ENCODE measurements around the gene KIF5A.
"Not testable (repeated sequence)": the region's sequence is repeated elsewhere in the genome, so short reads cannot be mapped to it uniquely, and the experiment has no call there.

Gene KIF5A

GRCh38 chr12:57607958-57608663, 58.3 kb downstream of the KIF5A start:
- no peak for DNase-seq (ENCODE audit: low read depth)

GRCh38 chr12:57609101-57609780, 59.4 kb downstream of the KIF5A start:
- no peak for DNase-seq (ENCODE audit: low read depth)

- DNase-seq (ENCODE audit: low read depth) = no peak
These were observed 60.1 kb downstream of the KIF5A start for GRCh38 chr12:57609781-57610553.

GRCh38 chr12:57610554-57611107, 60.8 kb downstream of the KIF5A start:
- no peak for DNase-seq (ENCODE audit: low read depth)

- DNase-seq (ENCODE audit: low read depth) = no peak
These were observed 61.4 kb downstream of the KIF5A start, which contains the start of gene ARHGEF25 for GRCh38 chr12:57611108-57611826. ARHGEF25 (plus strand) TSS chr12:57611435; CDS start chr12:57611895, 460 bp downstream.

- no peak for DNase-seq (ENCODE audit: low read depth)
These were observed 62.2 kb downstream of the KIF5A start for GRCh38 chr12:57611827-57612710.

- DNase-seq (ENCODE audit: low read depth) = no peak
These were observed 63.0 kb downstream of the KIF5A start for GRCh38 chr12:57612711-57613426.

- DNase-seq (ENCODE audit: low read depth) = no peak
These were observed 63.7 kb downstream of the KIF5A start for GRCh38 chr12:57613427-57614109.

- DNase-seq (ENCODE audit: low read depth) = no peak
These were observed 64.5 kb downstream of the KIF5A start for GRCh38 chr12:57614178-57614947.

- DNase-seq (ENCODE audit: low read depth) = no peak
These were observed 65.2 kb downstream of the KIF5A start for GRCh38 chr12:57614948-57615500.

GRCh38 chr12:57615637-57616036, 65.8 kb downstream of the KIF5A start:
- DNase-seq (ENCODE audit: low read depth) = no peak

- no peak for DNase-seq (ENCODE audit: low read depth)
These were observed 66.7 kb downstream of the KIF5A start for GRCh38 chr12:57616383-57617101.

- no peak for DNase-seq (ENCODE audit: low read depth)
These were observed 68.1 kb downstream of the KIF5A start for GRCh38 chr12:57617942-57618341.

GRCh38 chr12:57618431-57618830, 68.6 kb downstream of the KIF5A start:
- not testable (repeated sequence) for DNase-seq (ENCODE audit: low read depth)

GRCh38 chr12:57618966-57619433, 69.2 kb downstream of the KIF5A start:
- DNase-seq (ENCODE audit: low read depth) = no peak

- DNase-seq (ENCODE audit: low read depth) = no peak
These were observed 69.8 kb downstream of the KIF5A start for GRCh38 chr12:57619434-57620244.

Data from GM04503 (cell line).